HG02938 (cell line): ENCODE measurements around the gene CCDC171.

Source experiments
- ATAC-seq: cut with Tn5 transposase; IDR thresholded peaks from one replicate; pipeline ENCODE4 v1.9.1; 2021; ENCODE audit warnings: mild to moderate bottlenecking, moderate library complexity; ENCODE audit not compliant: unreplicated experiment

Gene CCDC171

DNA sequence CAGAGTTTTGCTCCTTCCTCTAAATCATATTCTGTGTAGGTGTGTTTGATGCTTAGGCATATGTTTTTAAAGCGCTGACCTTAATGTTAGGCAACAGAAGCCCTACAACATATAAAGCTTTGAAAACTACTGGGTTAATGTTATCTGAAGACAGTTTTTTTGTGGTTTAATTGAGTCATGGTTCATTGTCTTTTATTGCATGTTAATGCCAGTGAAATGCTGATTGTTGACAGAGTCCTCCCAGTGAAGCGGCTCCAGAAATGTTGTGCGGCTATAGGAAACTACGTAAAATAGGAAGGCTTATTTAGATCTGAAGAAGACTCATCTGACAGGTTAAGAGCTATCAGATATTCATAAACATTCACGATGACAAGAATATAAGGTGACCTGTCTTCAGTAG lies 424.6 kb downstream of the CCDC171 start:
- no peak for ATAC-seq

DNA sequence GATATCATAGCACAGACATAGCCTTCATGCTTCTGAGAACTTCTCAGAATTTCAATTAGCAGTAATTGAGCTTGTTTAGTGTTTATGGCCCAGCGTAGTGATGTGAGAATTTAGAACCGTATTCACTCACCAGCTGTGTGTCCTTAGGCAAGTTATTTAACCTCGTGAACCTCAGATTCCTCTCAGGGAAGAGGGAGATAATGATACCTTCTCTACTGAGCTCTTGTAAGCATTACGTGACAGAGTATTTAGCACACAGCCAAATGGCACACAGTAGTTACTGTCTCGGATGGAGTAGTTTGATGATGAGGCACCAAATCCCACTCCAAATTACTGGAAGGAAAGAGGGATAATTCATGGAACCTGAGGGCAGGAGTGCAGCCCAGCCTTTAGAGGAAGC lies 429.3 kb downstream of the CCDC171 start:
- ATAC-seq: no peak

DNA sequence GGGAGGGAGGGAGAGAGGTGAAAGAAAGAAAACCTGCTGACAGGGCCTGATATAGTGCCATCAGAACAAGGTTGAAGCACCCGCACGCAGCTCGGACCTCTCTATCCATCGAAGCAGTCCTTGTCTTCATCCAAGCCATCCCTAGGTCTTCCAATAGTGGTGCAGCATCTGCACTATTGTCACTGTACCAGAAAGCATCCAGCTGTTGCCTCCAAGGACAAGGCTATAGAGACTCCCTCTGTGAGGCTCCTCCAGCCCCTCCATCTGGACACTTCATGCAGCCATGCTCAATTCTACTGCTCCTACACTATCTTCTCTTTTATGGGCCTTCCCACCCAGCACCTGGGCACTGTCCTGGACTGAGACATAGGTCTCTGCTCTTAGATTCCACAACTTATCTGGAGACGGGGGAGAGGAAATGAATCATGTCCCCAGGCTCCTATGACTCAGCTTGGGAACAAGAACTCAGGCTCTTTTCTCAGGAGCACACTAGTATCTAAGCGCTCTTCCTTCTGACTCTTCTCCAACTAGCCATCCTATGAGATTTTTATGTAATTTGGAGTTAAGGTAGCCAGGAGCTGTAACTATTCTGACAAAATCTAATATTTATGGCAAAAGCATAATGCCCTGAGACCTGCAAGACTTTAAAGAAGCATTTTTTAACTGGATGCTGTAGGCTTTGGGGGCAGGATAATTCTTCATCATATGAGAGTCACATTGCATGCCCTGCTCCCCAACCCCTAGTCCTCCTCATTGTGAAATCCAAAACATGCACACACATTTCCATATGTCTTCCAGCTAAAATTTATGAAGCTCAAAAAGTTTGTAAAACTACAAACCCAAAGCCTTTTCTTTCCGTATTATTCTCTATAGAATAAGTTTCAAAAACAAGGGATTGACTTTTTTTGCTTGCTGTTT lies 446.8 kb downstream of the CCDC171 start:
- no peak for ATAC-seq

DNA sequence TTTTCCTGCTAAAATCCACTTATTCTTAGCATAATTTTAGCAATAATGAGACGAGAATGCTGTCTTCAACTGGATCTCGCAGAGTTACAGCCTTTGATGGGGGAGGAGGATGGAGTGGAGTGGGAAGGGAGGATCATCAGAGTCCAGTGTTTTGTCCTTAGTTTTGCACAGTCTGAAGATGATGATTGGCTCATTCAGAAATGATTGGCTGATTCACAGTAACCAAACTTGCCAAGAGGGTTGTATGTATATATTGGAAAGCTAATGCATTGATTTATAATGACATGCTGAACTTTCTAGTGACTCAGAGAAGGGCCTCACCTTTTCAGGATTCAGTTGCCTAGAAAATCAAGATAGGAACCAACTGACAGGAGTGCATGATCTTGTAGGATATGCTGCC lies 448.0 kb downstream of the CCDC171 start:
- ATAC-seq: no peak

DNA sequence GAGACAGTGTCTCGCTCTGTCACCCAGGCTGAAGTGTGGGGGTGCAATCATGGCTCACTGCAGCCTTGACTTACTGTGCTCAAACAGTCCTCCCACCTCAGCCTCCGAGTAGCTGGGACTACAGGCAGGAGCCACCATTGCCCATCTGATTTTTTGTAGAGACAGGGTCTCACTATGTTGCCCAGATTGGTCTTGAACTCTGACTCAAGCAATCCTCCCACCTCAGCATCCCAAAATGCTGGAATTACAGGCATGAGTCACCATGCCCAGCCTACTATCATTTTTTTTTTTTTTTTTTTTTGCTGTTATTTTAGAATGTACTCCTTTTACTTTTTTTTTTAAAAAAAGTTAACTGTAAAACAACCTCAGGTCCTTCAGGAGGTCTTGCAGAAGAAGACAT lies 449.0 kb downstream of the CCDC171 start:
- ATAC-seq: no peak

DNA sequence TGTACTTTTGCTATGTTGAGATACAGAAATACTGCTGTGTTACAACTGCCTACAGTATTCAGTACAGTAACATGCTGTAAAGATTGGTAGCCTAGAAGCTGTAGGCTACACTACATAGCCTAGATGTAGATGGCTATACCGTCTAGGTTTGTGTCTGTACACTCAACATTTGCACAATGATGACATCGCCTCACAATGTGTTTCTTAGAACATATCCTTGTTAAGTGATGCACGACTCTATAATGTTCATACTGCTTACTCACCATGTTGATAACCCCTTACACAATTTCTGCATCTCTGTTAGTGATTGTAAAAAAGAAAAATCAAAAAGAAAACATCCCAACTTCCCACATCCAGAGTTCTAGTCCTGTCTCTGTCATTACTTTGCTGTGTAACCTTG lies 450.0 kb downstream of the CCDC171 start:
- ATAC-seq: no peak

DNA sequence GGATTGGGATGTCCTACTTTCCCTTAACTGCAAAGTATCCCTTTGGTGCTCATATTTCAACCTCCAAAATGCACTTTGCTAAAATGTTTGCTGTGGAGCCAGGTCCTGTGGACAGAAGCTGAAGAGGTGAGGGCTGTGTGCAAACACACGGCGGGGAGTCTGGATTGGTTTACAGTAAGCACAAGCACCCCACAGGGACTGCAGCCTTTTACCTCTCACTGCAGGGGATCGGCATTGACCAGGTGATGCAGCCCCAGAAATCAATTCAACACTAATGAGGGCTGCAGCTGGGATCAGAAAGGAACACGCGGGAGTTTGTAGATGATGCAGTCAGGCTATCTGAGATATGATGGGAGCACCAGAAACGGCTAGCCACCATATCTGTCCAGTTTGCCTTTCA lies 450.9 kb downstream of the CCDC171 start:
- no peak for ATAC-seq

DNA sequence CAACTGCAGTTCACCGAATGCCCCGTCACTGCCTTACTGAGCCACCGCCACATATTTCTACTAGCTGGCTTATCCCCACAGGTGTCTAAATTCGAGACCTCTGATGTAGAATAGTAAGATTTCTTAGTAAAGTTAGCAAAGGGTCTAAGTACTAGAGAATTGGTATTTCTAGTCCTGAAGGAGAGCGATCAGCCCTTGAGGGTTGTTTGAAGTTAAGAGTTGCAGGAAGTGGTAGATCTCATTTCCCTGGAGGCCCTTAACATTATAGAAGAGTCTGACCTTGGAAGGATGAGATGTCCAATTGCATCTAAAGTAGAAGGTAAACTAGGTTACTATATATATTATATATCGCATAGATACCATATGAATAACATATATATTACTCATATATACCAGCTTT lies 451.8 kb downstream of the CCDC171 start:
- no peak for ATAC-seq

DNA sequence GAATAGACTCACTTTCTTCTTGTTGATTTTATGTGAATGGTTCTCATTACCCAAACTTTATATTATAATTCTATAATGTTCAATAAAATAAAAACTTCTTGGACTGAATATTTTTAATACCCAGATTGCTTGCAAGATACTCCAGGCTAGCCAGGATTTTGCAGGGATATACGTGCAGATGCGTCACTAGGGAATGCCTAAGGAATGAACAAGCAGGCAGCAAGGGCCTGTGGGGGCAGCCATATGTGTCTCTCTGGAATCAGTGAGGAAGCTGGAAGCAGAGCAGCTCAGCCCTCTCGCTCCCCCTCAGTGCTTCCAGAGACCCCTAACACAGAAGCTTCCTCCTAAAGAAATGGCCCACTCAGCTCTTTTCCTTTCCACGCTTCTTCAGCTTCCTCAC lies 457.4 kb downstream of the CCDC171 start:
- ATAC-seq: no peak

DNA sequence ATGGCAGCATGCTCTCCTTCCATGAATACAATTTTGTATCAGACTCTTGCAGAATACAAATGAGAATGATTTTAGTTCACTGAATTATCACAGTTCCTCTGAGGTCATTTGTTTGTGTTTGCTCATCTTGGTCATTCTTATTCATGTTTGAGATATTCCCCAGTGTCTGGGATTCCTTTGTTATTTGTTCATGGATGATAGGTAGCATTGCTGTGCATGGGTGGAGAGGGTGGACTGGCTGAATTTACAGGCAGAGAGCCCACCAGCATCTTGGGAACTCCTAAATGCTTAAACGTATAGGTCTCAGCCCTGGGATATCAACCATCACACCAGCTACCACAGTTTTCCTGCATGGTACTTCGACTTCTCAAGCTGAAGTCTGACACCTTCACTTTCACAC lies 459.8 kb downstream of the CCDC171 start:
- ATAC-seq: no peak

DNA sequence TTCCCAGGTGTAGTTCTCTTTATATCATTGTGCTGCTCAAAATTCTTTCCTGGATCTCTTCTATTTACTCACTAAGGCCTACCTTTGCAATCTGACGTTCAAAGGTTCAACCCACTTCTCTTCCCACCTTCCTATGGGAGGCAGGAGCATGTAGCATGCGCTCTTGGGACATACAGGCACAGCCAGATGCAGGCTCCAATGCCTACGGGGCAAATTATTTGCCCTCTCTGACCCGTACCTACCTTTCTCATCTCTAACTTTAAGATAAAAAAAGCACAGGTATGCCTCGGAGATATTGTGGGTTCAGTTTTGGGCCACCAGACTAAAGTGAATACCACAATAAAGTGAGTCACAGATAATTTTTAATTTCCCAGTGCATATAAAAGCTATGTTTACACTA lies 460.5 kb downstream of the CCDC171 start:
- ATAC-seq: no peak

DNA sequence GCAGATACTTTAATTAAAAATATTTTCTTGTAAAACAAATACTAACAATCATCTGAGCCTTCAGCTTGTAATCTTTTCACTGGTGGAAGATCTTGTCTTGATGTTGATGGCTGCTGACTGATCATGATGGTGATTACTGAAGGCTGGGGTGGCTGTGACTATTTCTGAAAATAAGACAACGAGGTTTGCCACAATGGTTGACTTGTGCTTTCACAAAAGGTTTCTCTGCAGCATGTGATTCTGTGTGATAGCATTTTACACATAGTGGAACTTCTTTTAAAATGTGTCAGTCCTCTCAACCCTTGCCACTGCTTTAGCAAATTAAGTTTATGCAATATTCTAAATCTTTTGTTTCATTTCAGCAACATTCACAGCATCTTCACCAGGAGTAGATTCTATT lies 461.0 kb downstream of the CCDC171 start:
- no peak for ATAC-seq

DNA sequence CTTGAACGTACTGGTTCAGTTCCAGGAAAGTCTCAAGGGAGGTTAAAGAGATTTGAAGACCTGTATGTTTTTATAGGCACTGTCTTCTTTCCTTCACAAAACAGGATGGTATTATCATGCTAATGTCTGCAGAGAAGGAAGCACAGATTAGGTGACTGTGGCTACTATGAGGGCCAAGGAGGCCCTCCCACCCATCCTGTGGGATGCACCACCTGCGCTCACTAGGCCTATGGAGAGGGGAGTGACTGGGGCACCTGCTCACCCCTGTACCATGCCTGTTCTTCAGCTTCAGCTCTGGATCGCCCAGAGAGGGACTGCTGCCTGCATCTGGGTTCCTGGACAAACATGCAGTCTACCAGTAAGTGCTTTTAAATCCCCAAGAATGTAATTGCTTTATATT lies 469.4 kb downstream of the CCDC171 start:
- ATAC-seq: no peak

DNA sequence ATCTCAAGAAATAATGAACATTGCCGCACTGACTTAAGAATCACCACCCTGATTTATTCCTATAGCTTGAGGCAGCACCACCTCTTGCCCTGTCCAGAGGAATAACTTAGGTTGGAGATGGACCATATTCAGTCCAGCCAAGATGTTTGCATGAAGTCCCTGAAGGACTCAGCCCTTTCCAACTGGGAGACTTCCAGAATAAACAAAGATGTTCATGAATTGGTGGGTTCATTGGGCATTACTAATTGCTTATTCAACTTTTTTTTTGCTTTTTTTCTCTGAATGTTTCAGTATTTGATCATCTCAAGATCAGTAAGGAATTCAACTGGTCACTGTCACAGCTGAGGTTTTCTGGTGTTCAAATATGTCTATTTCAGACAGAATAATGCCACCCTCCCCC lies 470.6 kb downstream of the CCDC171 start:
- no peak for ATAC-seq
